ENCODE results near the gene TMEM87A.

DNA sequence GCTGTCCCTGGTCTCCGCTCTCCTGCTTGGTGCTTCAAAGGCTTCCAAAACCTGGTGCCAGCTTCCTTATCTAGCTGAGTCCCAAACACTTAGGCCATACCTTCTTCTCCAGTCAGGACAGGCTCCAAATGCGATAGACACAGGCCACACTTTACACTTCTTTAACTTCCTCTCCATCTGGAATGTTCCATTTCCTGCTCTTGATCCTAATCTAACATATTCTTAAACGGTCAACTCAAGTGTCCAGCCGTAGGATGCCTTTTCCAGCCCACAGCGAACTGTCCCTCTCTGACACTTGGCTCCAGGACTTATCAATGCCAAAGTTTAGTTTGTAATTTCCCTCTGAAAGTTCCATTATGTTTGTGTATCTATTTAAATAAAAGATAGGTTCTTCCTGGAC lies 97.6 kb downstream of the TMEM87A start:
- TF ChIP-seq CTCF (IDR thresholded peaks at IDR 0.05) (no peak), POLR2A (IDR thresholded peaks at IDR 0.05) (no peak)

Measured in thyroid gland (tissue), 4 donors.